ENCODE results near the gene MACROD2.

MACROD2 gene

GRCh38 chr20:14512839-14513238 is 517.5 kb downstream of the MACROD2 start:
- no peak for DNase-seq (ENCODE audit: extremely low read depth, low read depth)
- no peak for TF ChIP-seq CTCF (IDR thresholded peaks at IDR 0.05; ENCODE audit: low read depth, low read length)

DNA sequence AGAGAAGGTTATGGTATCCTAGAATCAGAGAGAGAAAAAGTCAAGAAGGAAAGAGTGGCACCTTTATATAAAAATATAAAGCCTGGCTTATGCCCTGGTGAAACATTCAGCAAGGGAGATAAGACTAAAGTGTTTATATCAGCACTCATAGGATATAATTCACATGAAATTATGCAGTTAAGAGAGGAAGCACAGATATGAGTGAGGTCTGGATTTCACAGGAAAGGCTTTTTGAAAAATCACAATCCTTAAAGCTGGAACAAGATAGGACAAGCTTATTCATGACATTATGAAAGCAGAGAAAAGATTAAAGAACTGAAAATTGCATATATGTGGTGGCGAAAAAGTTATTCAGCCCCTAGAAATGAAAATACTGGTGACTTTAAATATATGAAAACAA is 523.3 kb downstream of the MACROD2 start:
- TF ChIP-seq CTCF (IDR thresholded peaks at IDR 0.05; ENCODE audit: low read depth, low read length): no peak
- DNase-seq (ENCODE audit: extremely low read depth, low read depth): no peak

DNA sequence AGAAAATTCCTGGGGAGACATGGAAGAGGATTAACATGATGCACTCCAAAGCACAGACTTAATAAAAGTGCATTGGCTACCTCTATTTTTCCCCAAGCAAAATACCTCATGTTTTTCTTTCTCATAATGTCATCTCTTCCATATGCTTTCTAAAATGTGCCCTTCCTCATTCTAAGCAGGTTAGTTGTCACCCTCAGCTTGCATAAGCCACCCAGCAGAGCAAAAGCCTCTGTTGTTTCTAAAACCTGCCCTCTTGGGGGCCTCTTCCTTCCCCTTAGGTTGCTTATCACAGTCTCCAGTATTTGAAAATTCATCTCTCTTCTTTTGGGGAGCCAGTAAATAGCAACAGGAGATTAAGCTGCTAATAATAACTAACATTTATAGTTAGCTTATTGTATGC is 525.7 kb downstream of the MACROD2 start:
- DNase-seq (ENCODE audit: extremely low read depth, low read depth): no peak
- TF ChIP-seq CTCF (IDR thresholded peaks at IDR 0.05; ENCODE audit: low read depth, low read length): no peak

DNA sequence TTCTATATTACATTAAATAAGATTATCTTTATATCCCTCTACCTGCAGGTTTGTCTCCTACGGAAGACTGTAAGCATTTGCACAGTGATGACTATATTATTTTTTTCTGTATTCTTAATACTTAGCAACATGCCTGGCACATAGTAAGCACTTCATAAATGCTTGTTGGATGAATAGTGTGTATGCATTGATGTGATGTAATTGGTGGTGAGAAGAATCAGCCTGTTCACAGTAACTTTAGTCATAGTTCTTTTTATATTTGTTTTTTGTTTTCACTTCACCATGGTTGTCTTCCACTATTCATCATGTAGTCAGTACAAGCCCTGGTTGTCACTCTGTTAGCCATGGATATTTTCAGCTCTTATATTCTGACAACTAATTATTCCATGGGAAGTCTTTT is 526.1 kb downstream of the MACROD2 start:
- TF ChIP-seq CTCF (IDR thresholded peaks at IDR 0.05; ENCODE audit: low read depth, low read length): no peak
- no peak for DNase-seq (ENCODE audit: extremely low read depth, low read depth)

GRCh38 chr20:14522595-14522994 is 527.3 kb downstream of the MACROD2 start:
- TF ChIP-seq CTCF (IDR thresholded peaks at IDR 0.05; ENCODE audit: low read depth, low read length): no peak
- DNase-seq (ENCODE audit: extremely low read depth, low read depth): no peak

GRCh38 chr20:14523090-14523489 is 527.8 kb downstream of the MACROD2 start:
- DNase-seq (ENCODE audit: extremely low read depth, low read depth): no peak
- no peak for TF ChIP-seq CTCF (IDR thresholded peaks at IDR 0.05; ENCODE audit: low read depth, low read length)

- TF ChIP-seq CTCF (IDR thresholded peaks at IDR 0.05; ENCODE audit: low read depth, low read length): no peak
- no peak for DNase-seq (ENCODE audit: extremely low read depth, low read depth)
Measured at GRCh38 chr20:14525426-14525825, 530.1 kb downstream of the MACROD2 start.

Measured in AG09319 (cell line).